H1 (cell line): ENCODE measurements around the gene POLR3F. TPM values are rescaled to one million over a fixed set of nuclear protein-coding genes. Genes with fewer than 3 reads are reported as not detected.

Source experiments
- PHF8 ChIP-seq: fragments of 200-600 bp; sonication (generic); conservative IDR thresholded peaks from 2 replicates; pipeline ENCODE4 v1.7.1; 2012; ENCODE audit warnings: low read depth, mild to moderate bottlenecking, inconsistent platforms, low read length, moderate library complexity
- SAP30 ChIP-seq: fragments of 300-600 bp; sonication (generic); IDR thresholded peaks from 2 replicates; pipeline ENCODE4 v1.7.1; 2012; ENCODE audit warnings: low read length, moderate library complexity, mild to moderate bottlenecking, inconsistent platforms; ENCODE audit not compliant: insufficient read depth, insufficient replicate concordance
- TAF1 ChIP-seq: IDR thresholded peaks from 2 replicates; pipeline ENCODE4 v1.6.1; 2011; ENCODE audit warnings: mild to moderate bottlenecking, low read depth, low read length
- microRNA counts: library from miRNA; unstranded; fragments of <30 nt; microRNA quantifications from one replicate; lab custom pipeline; 2015
- microRNA-seq, 2 experiments: library from miRNA; unstranded; fragments of <30 nt; microRNA quantifications; one replicate each; pipeline versions ENCODE4 to v1.2.0, GENCODE V29; 2016 to 2020; ENCODE audit warnings: borderline microRNAs expressed in 2 of 2, borderline number of aligned reads in 2 of 2, borderline replicate concordance in 1 of 2
- polyA plus RNA-seq, 7 experiments: library from polyadenylated mRNA; depleted of rRNA in 3 of 7; stranded (reverse) in 5 of 7; unstranded in 2 of 7; fragments of >200 nt in 5 of 7; fragments of 200-250 nt in 2 of 7; gene quantifications; 1 replicate in 5 of 7; 2 replicates in 1 of 7; 4 replicates in 1 of 7; pipeline versions ENCODE4 v1.2.1 to v1.2.3, GENCODE V29; 2011 to 2013; ENCODE audit warnings: missing spikeins in 2 of 7, mixed read lengths in 2 of 7
- small RNA-seq: library from polyadenylated mRNA; stranded (forward); fragments of <200 nt; extraction: miRNeasy Mini kit (QIAGEN cat#:217004); gene quantifications from one replicate; pipeline ENCODE3, GENCODE V24; 2013; ENCODE audit not compliant: insufficient read depth
- total RNA-seq: library from RNA; stranded (reverse); fragmentation: NEBNext Ultra II Directional; extraction: Animal tissue kit (Norgen Biotek cat#: 25700); gene quantifications from 2 replicates; pipeline ENCODE4 v1.2.1, GENCODE V29; 2021
- TF ChIP-seq, protein P1 (sequence below): IDR thresholded peaks from 2 replicates; pipeline ENCODE4 v1.6.1; 2012; ENCODE audit warnings: low read length, inconsistent platforms
- TF ChIP-seq, protein P2 (sequence below): IDR thresholded peaks from 2 replicates; pipeline ENCODE4 v1.6.1; 2012; ENCODE audit warnings: inconsistent platforms

Gene POLR3F
- total and polyA plus RNA-seq, 2 of the 8 experiments (the other 6 are each of a cell fraction or from before 2014, with no cell fraction given): 5.7 to 14.0 TPM

DNA sequence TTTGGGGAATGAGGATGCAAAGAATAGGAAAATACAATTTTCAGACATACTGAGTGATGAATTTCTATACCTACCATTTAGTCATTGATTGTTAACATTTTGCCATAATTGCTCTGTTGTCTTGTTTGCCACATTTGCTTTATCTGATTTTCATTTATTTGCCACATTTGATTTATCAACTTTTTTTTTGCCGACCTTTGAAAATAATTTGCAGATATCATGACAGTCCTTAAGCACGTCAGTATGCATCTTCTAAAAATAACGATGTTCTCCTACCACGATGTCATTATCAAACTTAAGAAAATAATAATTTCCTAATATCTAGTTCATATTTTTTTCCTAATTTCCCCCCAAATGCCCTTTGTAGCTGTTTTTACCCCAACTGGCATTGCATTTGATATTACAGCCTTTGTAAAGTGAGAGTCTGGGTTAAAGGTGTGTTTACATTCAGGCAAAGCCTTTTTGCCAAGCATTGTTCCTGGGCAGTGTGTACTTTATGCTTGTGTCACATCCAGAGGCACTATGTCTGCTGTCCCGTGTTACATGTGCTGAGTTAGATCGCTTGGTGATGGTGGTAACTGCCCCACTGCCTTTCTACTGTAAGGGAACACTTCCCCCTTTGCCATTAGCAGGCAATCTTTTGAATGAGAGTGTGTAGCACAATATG, 66.9 kb downstream of the POLR3F start (continued):
- TF ChIP-seq SAP30 (no peak), TAF1 (no peak), PHF8 (no peak)
- TF ChIP-seq, protein P1, sequence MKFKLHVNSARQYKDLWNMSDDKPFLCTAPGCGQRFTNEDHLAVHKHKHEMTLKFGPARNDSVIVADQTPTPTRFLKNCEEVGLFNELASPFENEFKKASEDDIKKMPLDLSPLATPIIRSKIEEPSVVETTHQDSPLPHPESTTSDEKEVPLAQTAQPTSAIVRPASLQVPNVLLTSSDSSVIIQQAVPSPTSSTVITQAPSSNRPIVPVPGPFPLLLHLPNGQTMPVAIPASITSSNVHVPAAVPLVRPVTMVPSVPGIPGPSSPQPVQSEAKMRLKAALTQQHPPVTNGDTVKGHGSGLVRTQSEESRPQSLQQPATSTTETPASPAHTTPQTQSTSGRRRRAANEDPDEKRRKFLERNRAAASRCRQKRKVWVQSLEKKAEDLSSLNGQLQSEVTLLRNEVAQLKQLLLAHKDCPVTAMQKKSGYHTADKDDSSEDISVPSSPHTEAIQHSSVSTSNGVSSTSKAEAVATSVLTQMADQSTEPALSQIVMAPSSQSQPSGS: no peak
- TF ChIP-seq, protein P2, sequence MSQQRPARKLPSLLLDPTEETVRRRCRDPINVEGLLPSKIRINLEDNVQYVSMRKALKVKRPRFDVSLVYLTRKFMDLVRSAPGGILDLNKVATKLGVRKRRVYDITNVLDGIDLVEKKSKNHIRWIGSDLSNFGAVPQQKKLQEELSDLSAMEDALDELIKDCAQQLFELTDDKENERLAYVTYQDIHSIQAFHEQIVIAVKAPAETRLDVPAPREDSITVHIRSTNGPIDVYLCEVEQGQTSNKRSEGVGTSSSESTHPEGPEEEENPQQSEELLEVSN: no peak

MicroRNAs encoded within 50 kb of the gene (microRNA counts, 767-probe panel; counts per million panel counts)
- 879 counts per million, percentile 95 among the panel's probes with 10 or more counts for microRNA hsa-miR-3192 (lab: Ali Mortazavi, UCI)

Small RNAs within 50 kb of the gene (microRNA-seq; reads per million reads assigned to microRNA genes)
- gene MIR3192: 0.41 to 0.46 reads per million in 2 experiments

Small RNAs within 50 kb of the gene (small RNA-seq; reads per million reads assigned to genes)
- gene MIR3192: not detected
- not detected for gene RNA5SP476

Other genes starting within 250 kb of the POLR3F start
- gene ZNF133, start 178.9 kb upstream of the POLR3F start, total RNA-seq: 12.1 and 14.3 TPM in 2 replicates
- gene ZNF133, start 178.9 kb upstream of the POLR3F start, polyA plus RNA-seq (2011; rRNA removed): 13.2 and 15.8 TPM in 2 replicates
- gene DZANK1, start 360 bp upstream of the POLR3F start, total RNA-seq: 9.7 and 9.9 TPM in 2 replicates
- gene DZANK1, start 360 bp upstream of the POLR3F start, polyA plus RNA-seq (2011; rRNA removed): 4.9 and 8.0 TPM in 2 replicates
- gene RBBP9, start 29.8 kb downstream of the POLR3F start, total RNA-seq: 13.5 and 15.1 TPM in 2 replicates
- 5.7 and 9.5 TPM in 2 replicates for gene RBBP9, start 29.8 kb downstream of the POLR3F start, polyA plus RNA-seq (2011; rRNA removed)
- 61.2 and 62.8 TPM in 2 replicates for gene SEC23B, start 40.5 kb downstream of the POLR3F start, total RNA-seq
- gene SEC23B, start 40.5 kb downstream of the POLR3F start, polyA plus RNA-seq (2011; rRNA removed): 49.6 and 53.3 TPM in 2 replicates
- gene SMIM26, start 100.0 kb downstream of the POLR3F start, total RNA-seq: 69.8 and 73.0 TPM in 2 replicates
- gene SMIM26, start 100.0 kb downstream of the POLR3F start, polyA plus RNA-seq (2011; rRNA removed): 73.0 and 95.0 TPM in 2 replicates
- 66.6 and 72.1 TPM in 2 replicates for gene DTD1, start 120.7 kb downstream of the POLR3F start, total RNA-seq
- gene DTD1, start 120.7 kb downstream of the POLR3F start, polyA plus RNA-seq (2011; rRNA removed): 49.7 and 57.4 TPM in 2 replicates